ENCODE measurements around the gene NLGN1.

NLGN1 gene

DNA sequence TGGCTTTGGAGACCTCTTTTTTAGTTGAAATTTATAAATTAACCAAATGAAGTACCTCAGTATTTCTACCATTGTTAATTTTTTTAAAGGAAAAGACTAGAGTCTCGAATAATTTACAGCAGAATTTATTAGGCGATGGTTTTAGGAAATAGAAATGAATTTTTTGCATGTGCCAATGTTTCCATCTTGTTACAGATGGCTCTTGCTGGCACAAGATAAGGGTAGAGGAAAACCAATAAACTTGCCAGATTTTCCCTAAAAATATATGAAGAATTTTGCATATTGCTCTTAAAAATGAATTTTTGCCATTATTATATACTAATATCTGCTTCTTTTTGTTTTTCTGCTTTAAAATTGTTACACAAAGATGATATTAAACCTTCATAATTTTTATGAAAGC lies 380.7 kb downstream of the NLGN1 start:
- H3K4me3 ChIP-seq (ENCODE audit: severe bottlenecking) = no peak overlapping the region
- H3K27ac ChIP-seq (ENCODE audit: poor library complexity, severe bottlenecking) = no peak overlapping the region
- H3K27me3 ChIP-seq (ENCODE audit: insufficient read depth, poor library complexity, severe bottlenecking) = no peaks in the 10 kb centered on the region
- ATAC-seq (ENCODE audit: low read depth) = no peak
- no peaks in the 10 kb centered on the region for H3K4me1 ChIP-seq (ENCODE audit: insufficient read depth, poor library complexity, severe bottlenecking)
- no peaks in the 10 kb centered on the region for H3K9me3 ChIP-seq (ENCODE audit: severe bottlenecking)
- TF ChIP-seq, protein P1, sequence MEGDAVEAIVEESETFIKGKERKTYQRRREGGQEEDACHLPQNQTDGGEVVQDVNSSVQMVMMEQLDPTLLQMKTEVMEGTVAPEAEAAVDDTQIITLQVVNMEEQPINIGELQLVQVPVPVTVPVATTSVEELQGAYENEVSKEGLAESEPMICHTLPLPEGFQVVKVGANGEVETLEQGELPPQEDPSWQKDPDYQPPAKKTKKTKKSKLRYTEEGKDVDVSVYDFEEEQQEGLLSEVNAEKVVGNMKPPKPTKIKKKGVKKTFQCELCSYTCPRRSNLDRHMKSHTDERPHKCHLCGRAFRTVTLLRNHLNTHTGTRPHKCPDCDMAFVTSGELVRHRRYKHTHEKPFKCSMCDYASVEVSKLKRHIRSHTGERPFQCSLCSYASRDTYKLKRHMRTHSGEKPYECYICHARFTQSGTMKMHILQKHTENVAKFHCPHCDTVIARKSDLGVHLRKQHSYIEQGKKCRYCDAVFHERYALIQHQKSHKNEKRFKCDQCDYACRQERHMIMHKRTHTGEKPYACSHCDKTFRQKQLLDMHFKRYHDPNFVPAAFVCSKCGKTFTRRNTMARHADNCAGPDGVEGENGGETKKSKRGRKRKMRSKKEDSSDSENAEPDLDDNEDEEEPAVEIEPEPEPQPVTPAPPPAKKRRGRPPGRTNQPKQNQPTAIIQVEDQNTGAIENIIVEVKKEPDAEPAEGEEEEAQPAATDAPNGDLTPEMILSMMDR (IDR thresholded peaks at IDR 0.05; ENCODE audit: poor library complexity, severe bottlenecking) = no peak
- no peaks in the 10 kb centered on the region for H3K36me3 ChIP-seq (ENCODE audit: low read depth)
- DNase-seq (ENCODE audit: low spot score) = no peak

DNA sequence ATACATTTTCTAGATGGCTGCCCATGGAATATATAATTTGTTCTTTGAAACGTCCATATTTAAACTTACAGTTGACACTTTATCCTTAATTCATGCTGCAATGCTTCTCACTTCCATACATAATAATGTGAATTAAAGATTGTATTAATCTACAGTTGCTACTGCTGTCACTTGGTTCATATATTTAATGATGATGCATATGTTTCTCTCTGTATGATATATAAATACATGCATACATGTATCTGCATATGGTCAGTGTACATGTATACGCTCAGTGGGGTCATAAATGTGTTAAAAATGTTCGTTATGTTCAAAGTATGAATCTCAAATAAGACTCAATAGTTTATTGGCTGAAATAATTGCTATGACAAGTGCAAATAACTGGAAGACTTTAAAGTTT lies 382.5 kb downstream of the NLGN1 start:
- no peak for ATAC-seq (ENCODE audit: low read depth)
- no peaks in the 10 kb centered on the region for H3K9me3 ChIP-seq (ENCODE audit: severe bottlenecking)
- TF ChIP-seq, protein P1 (IDR thresholded peaks at IDR 0.05; ENCODE audit: poor library complexity, severe bottlenecking) = no peak
- H3K27ac ChIP-seq (ENCODE audit: poor library complexity, severe bottlenecking) = no peak overlapping the region
- no peak for DNase-seq (ENCODE audit: low spot score)
- H3K36me3 ChIP-seq (ENCODE audit: low read depth) = no peaks in the 10 kb centered on the region
- no peaks in the 10 kb centered on the region for H3K27me3 ChIP-seq (ENCODE audit: insufficient read depth, poor library complexity, severe bottlenecking)
- H3K4me3 ChIP-seq (ENCODE audit: severe bottlenecking) = no peak overlapping the region
- no peaks in the 10 kb centered on the region for H3K4me1 ChIP-seq (ENCODE audit: insufficient read depth, poor library complexity, severe bottlenecking)

DNA sequence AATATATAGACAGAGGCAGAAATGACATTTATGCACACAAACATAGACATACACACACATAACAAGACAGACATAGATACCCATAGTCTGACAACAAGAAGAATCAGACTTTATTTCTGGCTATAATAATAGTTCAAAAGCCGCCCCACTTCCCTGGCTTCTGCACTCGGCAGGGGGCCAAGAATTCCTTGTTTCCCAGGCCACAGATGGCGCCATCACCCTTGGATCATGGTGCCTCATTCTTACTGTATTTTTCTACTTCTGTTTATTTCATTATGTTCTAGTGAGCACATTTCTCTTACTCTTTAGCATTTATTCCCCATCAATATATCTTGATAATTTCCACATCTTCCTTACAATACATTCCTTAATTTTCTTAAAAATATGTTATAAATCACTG lies 387.5 kb downstream of the NLGN1 start:
- DNase-seq (ENCODE audit: low spot score) = no peak
- no peaks in the 10 kb centered on the region for H3K36me3 ChIP-seq (ENCODE audit: low read depth)
- ATAC-seq (ENCODE audit: low read depth) = no peak
- H3K4me3 ChIP-seq (ENCODE audit: severe bottlenecking) = no peak overlapping the region
- H3K4me1 ChIP-seq (ENCODE audit: insufficient read depth, poor library complexity, severe bottlenecking) = no peaks in the 10 kb centered on the region
- H3K9me3 ChIP-seq (ENCODE audit: severe bottlenecking) = no peaks in the 10 kb centered on the region
- no peaks in the 10 kb centered on the region for H3K27me3 ChIP-seq (ENCODE audit: insufficient read depth, poor library complexity, severe bottlenecking)
- H3K27ac ChIP-seq (ENCODE audit: poor library complexity, severe bottlenecking) = no peak overlapping the region
- TF ChIP-seq, protein P1 (IDR thresholded peaks at IDR 0.05; ENCODE audit: poor library complexity, severe bottlenecking) = no peak

DNA sequence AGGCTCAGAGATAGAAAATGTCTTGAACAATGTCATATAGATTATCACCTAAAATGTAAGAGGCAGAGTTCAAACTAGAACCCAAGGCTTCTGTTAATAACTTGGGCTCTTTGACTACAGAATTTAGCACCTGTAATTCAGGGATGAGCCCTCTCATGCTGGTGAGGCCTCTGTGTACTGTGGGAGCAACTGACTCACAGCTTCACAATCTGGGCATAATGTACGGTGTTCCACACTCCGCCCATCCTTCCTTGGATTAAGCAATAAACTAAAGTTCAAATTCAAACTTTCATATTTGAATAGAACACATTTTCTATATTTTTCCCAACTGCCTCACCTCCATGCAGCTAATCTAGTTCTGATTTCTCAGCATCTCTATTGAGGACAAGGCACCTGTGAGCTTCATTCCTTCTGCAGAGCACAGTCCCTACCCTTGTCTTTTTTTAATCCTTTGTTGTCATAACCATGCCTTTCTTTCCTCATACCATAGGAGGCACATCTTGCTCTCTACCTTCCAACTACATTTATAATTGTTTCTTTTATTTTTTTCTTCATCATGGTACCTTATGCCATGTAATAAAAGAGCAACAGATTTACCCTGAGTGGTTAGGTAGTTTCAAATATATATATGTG lies 392.1 kb downstream of the NLGN1 start:
- ATAC-seq (ENCODE audit: low read depth) = peak; percentile 99
- DNase-seq (ENCODE audit: low spot score) = no peak
- H3K27ac ChIP-seq (ENCODE audit: poor library complexity, severe bottlenecking) = no peak overlapping the region
- H3K27me3 ChIP-seq (ENCODE audit: insufficient read depth, poor library complexity, severe bottlenecking) = no peaks in the 10 kb centered on the region
- no peaks in the 10 kb centered on the region for H3K36me3 ChIP-seq (ENCODE audit: low read depth)
- no peak overlapping the region for H3K4me3 ChIP-seq (ENCODE audit: severe bottlenecking)
- TF ChIP-seq, protein P1 (IDR thresholded peaks at IDR 0.05; ENCODE audit: poor library complexity, severe bottlenecking) = no peak
- H3K9me3 ChIP-seq (ENCODE audit: severe bottlenecking) = no peaks in the 10 kb centered on the region
- no peaks in the 10 kb centered on the region for H3K4me1 ChIP-seq (ENCODE audit: insufficient read depth, poor library complexity, severe bottlenecking)

DNA sequence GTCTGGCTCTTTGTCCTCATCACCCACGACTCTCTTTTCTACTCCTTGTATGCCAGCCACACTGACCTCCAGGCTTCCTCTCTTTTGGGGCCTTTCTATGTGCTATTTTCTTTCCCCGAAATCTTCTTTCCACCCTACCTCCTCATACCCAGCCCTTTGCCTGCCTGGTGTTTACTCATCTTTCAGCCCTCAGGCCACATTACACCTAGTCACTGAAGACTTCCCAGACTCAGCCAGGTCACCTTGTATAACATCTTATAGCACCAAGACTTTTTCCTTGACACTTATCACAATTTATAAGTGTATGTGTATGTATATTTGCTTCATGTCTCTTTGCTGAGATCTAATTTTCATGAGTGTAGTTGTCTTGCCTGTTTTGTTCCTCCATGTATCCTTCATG lies 396.4 kb downstream of the NLGN1 start:
- Histone ChIP-seq H3K4me1 (ENCODE audit: insufficient read depth, poor library complexity, severe bottlenecking) (no peaks in the 10 kb centered on the region), H3K27me3 (ENCODE audit: insufficient read depth, poor library complexity, severe bottlenecking) (no peaks in the 10 kb centered on the region), H3K36me3 (ENCODE audit: low read depth) (no peaks in the 10 kb centered on the region), H3K4me3 (ENCODE audit: severe bottlenecking) (no peak overlapping the region), H3K27ac (ENCODE audit: poor library complexity, severe bottlenecking) (no peak overlapping the region), H3K9me3 (ENCODE audit: severe bottlenecking) (no peaks in the 10 kb centered on the region)
- DNase-seq (ENCODE audit: low spot score) (no peak), ATAC-seq (ENCODE audit: low read depth) (no peak)
- TF ChIP-seq, protein P1 (IDR thresholded peaks at IDR 0.05; ENCODE audit: poor library complexity, severe bottlenecking) = no peak

Measured in RWPE2 (cell line).